ENCODE results near the gene MYMK.
A peak's percentile ranks its signal among the peaks of the same experiment; 100 is the strongest.

MYMK gene

GRCh38 chr9:133557581-133557980, 32.8 kb upstream of the MYMK start:
- H3K4me3 ChIP-seq (ENCODE audit: low read length) = no peak overlapping the region
- no peaks in the 10 kb centered on the region for H3K9me3 ChIP-seq (ENCODE audit: control insufficient read depth, insufficient read depth, low read length)
- H3K9me2 ChIP-seq (replicated peaks; ENCODE audit: control insufficient read depth, low read length) = no peaks in the 10 kb centered on the region
- no peaks in the 10 kb centered on the region for H3F3A ChIP-seq (ENCODE audit: control insufficient read depth, insufficient read depth)
- no peaks in the 10 kb centered on the region for H3K36me3 ChIP-seq (ENCODE audit: control insufficient read depth, low read length)
- peak overlapping the region; percentile 69 for H3K4me2 ChIP-seq (ENCODE audit: low read length)
- no peaks in the 10 kb centered on the region for H3K79me2 ChIP-seq (ENCODE audit: control insufficient read depth, low read length)
- H3K27me3 ChIP-seq (ENCODE audit: control insufficient read depth, low read length) = peaks cover 8% of the 10 kb centered on the region
- peaks cover 34% of the 10 kb centered on the region for H3K4me1 ChIP-seq (ENCODE audit: control insufficient read depth, low read length)
- no peaks in the 10 kb centered on the region for H4K20me1 ChIP-seq (ENCODE audit: control insufficient read depth, insufficient read depth, low read depth, low read length)
- TF ChIP-seq CTCF (IDR thresholded peaks at IDR 0.05; ENCODE audit: low read depth, low read length, poor library complexity, severe bottlenecking) (no peak), EZH2phosphoT487 (IDR thresholded peaks at IDR 0.05; ENCODE audit: borderline replicate concordance, low read length) (no peak)
- H3K27ac ChIP-seq (ENCODE audit: low read depth, low read length) = no peak overlapping the region

GRCh38 chr9:133556354-133556753, 31.6 kb upstream of the MYMK start:
- Histone ChIP-seq H3K4me3 (ENCODE audit: low read length) (no peak overlapping the region), H3K27me3 (ENCODE audit: control insufficient read depth, low read length) (peaks cover 8% of the 10 kb centered on the region), H3K27ac (ENCODE audit: low read depth, low read length) (no peak overlapping the region), H4K20me1 (ENCODE audit: control insufficient read depth, insufficient read depth, low read depth, low read length) (no peaks in the 10 kb centered on the region), H3K9me3 (ENCODE audit: control insufficient read depth, insufficient read depth, low read length) (no peaks in the 10 kb centered on the region), H3K9me2 (replicated peaks; ENCODE audit: control insufficient read depth, low read length) (no peaks in the 10 kb centered on the region), H3K4me1 (ENCODE audit: control insufficient read depth, low read length) (peaks cover 34% of the 10 kb centered on the region), H3K4me2 (ENCODE audit: low read length) (no peak overlapping the region), H3K36me3 (ENCODE audit: control insufficient read depth, low read length) (no peaks in the 10 kb centered on the region), H3F3A (ENCODE audit: control insufficient read depth, insufficient read depth) (no peaks in the 10 kb centered on the region), H3K79me2 (ENCODE audit: control insufficient read depth, low read length) (no peaks in the 10 kb centered on the region)
- no peak for TF ChIP-seq CTCF (IDR thresholded peaks at IDR 0.05; ENCODE audit: low read depth, low read length, poor library complexity, severe bottlenecking)
- TF ChIP-seq EZH2phosphoT487 (IDR thresholded peaks at IDR 0.05; ENCODE audit: borderline replicate concordance, low read length) = no peak

GRCh38 chr9:133554729-133555128, 30.0 kb upstream of the MYMK start:
- Histone ChIP-seq H3K4me1 (ENCODE audit: control insufficient read depth, low read length) (peaks cover 34% of the 10 kb centered on the region), H3K9me2 (replicated peaks; ENCODE audit: control insufficient read depth, low read length) (no peaks in the 10 kb centered on the region), H3K36me3 (ENCODE audit: control insufficient read depth, low read length) (no peaks in the 10 kb centered on the region), H4K20me1 (ENCODE audit: control insufficient read depth, insufficient read depth, low read depth, low read length) (no peaks in the 10 kb centered on the region), H3K27me3 (ENCODE audit: control insufficient read depth, low read length) (peaks cover 13% of the 10 kb centered on the region), H3K4me3 (ENCODE audit: low read length) (no peak overlapping the region), H3F3A (ENCODE audit: control insufficient read depth, insufficient read depth) (no peaks in the 10 kb centered on the region), H3K9me3 (ENCODE audit: control insufficient read depth, insufficient read depth, low read length) (no peaks in the 10 kb centered on the region), H3K27ac (ENCODE audit: low read depth, low read length) (no peak overlapping the region), H3K79me2 (ENCODE audit: control insufficient read depth, low read length) (no peaks in the 10 kb centered on the region), H3K4me2 (ENCODE audit: low read length) (no peak overlapping the region)
- TF ChIP-seq CTCF (IDR thresholded peaks at IDR 0.05; ENCODE audit: low read depth, low read length, poor library complexity, severe bottlenecking) (no peak), EZH2phosphoT487 (IDR thresholded peaks at IDR 0.05; ENCODE audit: borderline replicate concordance, low read length) (no peak)

All from DOHH2 (cell line).